ENCODE data around the gene SMC6.

DNA sequence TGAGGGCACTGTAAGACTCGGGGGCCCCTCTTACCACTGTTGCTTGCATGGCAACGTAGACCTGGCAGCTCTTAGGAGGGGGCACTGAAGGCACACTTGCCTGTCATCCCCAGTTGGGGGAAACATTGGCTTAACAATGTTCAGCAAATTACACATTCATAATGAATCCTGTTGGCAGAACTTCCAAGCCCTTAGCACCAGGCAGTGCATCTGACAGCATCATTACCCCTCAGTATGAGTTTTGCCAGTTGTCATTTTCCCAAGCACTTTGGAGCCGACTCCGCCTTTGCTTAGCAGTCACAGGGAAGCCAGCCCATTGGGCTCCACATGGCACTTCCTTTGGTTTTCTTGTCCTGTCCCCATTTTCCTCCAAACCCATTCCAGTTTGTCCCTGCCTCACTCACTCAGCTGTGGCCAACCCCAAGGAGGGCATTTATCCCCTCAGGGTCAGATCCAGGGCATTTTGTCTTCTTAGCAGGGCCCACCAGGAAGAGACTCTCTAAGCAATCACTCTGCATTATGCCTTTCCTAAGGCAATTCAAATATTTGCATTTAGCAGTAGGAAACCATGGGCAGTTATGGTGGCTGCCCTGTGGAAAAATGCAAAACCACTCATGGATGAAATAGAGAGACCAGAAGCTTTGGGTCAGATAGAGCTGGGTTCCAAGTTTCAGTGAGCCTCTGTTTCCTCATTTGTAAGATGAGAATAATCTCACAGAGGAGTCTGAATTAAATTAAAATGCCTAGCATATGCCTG, 139.3 kb downstream of the SMC6 start:
- TF ChIP-seq CTCF (conservative IDR thresholded peaks at IDR 0.05; ENCODE audit: low read depth in 2 of 2) (no peak), EZH2phosphoT487 (IDR thresholded peaks at IDR 0.05; ENCODE audit: unreplicated experiment) (no peak), NANOG (IDR thresholded peaks at IDR 0.05; ENCODE audit: borderline replicate concordance) (no peak), CREB1 (CRISPR knock-in tag; IDR thresholded peaks at IDR 0.05; ENCODE audit: low read depth) (no peak), EZH2 (IDR thresholded peaks at IDR 0.05; ENCODE audit: low read depth, unreplicated experiment) (no peak), POLR2AphosphoS5 (IDR thresholded peaks at IDR 0.05; ENCODE audit: low read depth) (no peak), JUNB (IDR thresholded peaks at IDR 0.05; ENCODE audit: unreplicated experiment) (no peak), STAT1 (IDR thresholded peaks at IDR 0.05; ENCODE audit: unreplicated experiment) (no peak)
